SW 1271 (cell line): ENCODE measurements around the gene UGT1A8.

Experiments used
- DNase-seq, 2 experiments: peaks; one replicate each; lab custom pipeline; 2025; lab: John Stamatoyannopoulos, UW

UGT1A8 gene

GRCh38 chr2:233818639-233819621, 201.5 kb downstream of the UGT1A8 start:
- DNase-seq = no peak

GRCh38 chr2:233819884-233820773, 202.7 kb downstream of the UGT1A8 start:
- no peak for DNase-seq

GRCh38 chr2:233820774-233821105, 203.3 kb downstream of the UGT1A8 start:
- no peak for DNase-seq

- no peak for DNase-seq
Observed at GRCh38 chr2:233821196-233821595, 203.8 kb downstream of the UGT1A8 start.

GRCh38 chr2:233821709-233822100, 204.3 kb downstream of the UGT1A8 start:
- DNase-seq = no peak

GRCh38 chr2:233822101-233822771, 204.8 kb downstream of the UGT1A8 start:
- no peak for DNase-seq
